ENCODE measurements around the gene COG5. TPM values are rescaled to one million over a fixed set of nuclear protein-coding genes. Genes with fewer than 3 reads are reported as not detected.

Gene COG5
- total RNA-seq, 2 experiments from 2014 or later = 52.0 to 62.8 TPM

DNA sequence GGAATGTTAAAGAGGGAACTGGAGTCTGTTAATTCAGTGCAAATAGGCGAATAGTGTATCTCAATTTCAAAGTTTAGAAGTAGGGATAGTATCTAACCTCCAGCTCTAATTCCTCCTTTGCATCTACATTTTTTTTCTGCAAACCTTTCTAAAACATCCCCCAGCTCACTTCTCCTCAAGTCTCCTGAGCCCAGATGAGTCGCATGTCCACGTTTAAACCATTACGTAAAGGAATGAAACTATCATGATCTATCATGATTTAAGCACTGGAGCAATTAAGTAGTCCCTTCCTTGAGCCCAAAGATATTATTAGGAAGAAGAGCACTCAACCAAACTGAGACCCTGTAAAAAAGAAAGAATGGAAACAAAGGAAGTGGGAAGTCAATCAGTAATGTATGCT, 64.0 kb downstream of the COG5 start:
- Mint-ChIP-seq H3K9me3 (peaks cover 5% of the 10 kb centered on the region), H3K27me3 (ENCODE audit: low read depth) (no peaks in the 10 kb centered on the region), H3K4me3 (no peak overlapping the region), H3K4me1 (ENCODE audit: low read depth) (peaks cover 17% of the 10 kb centered on the region), H3K27ac (no peak overlapping the region), H3K36me3 (ENCODE audit: low read depth) (peaks cover 21% of the 10 kb centered on the region)
- CTCF ChIA-PET = no interaction called here
- DNase-seq = no peak
- intact Hi-C loops (cut with micrococcal nuclease) = loop anchor here (2.0 to 5.0 kb wide), 2 partner anchors 297 to 353 kb away; no protein-coding TSS in a partner anchor

- Mint-ChIP-seq H3K4me3 (no peak overlapping the region), H3K36me3 (ENCODE audit: low read depth) (peaks cover 20% of the 10 kb centered on the region), H3K4me1 (ENCODE audit: low read depth) (peaks cover 21% of the 10 kb centered on the region), H3K9me3 (peaks cover 5% of the 10 kb centered on the region), H3K27ac (no peak overlapping the region), H3K27me3 (ENCODE audit: low read depth) (no peaks in the 10 kb centered on the region)
- no peak for DNase-seq
- CTCF ChIA-PET = no interaction called here
- intact Hi-C loops (cut with micrococcal nuclease) = no loop called here
These were observed 68.2 kb downstream of the COG5 start for GRCh38 chr7:107495516-107495915.

GRCh38 chr7:107494884-107495283, 68.8 kb downstream of the COG5 start:
- Mint-ChIP-seq H3K36me3 (ENCODE audit: low read depth) (peaks cover 20% of the 10 kb centered on the region), H3K27ac (no peak overlapping the region), H3K4me1 (ENCODE audit: low read depth) (peaks cover 26% of the 10 kb centered on the region), H3K27me3 (ENCODE audit: low read depth) (no peaks in the 10 kb centered on the region), H3K4me3 (no peak overlapping the region), H3K9me3 (peaks cover 5% of the 10 kb centered on the region)
- CTCF ChIA-PET = no interaction called here
- DNase-seq = no peak
- intact Hi-C loops (cut with micrococcal nuclease) = no loop called here

DNA sequence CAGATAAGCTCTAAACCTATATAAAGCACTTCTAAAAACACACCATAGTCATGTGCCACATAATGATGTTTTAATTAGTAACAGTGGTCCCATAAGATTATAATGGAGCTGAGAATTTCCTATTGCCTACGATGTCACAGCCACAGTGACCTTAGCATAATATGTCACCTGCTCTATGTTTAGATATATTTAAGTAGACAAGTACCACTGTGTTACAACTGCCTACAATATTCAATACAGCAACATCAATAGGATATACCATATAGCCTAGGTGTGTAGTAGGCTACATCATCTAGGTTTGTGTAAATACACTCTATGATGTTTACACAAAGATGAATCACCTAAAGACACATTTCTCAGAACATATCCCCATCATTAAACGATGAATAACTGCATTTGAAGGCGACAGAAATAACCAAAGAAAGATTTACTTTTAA, 69.4 kb downstream of the COG5 start:
- no peak for DNase-seq
- no peaks in the 10 kb centered on the region for H3K27me3 Mint-ChIP-seq (ENCODE audit: low read depth)
- H3K36me3 Mint-ChIP-seq (ENCODE audit: low read depth) = peaks cover 20% of the 10 kb centered on the region
- intact Hi-C loops (cut with micrococcal nuclease) = no loop called here
- no peak overlapping the region for H3K4me3 Mint-ChIP-seq
- H3K4me1 Mint-ChIP-seq (ENCODE audit: low read depth) = peaks cover 26% of the 10 kb centered on the region
- H3K9me3 Mint-ChIP-seq = peaks cover 5% of the 10 kb centered on the region
- CTCF ChIA-PET = no interaction called here
- no peak overlapping the region for H3K27ac Mint-ChIP-seq

- Mint-ChIP-seq H3K9me3 (peaks cover 1% of the 10 kb centered on the region), H3K4me3 (no peak overlapping the region), H3K27ac (no peak overlapping the region), H3K36me3 (ENCODE audit: low read depth) (peaks cover 15% of the 10 kb centered on the region), H3K4me1 (ENCODE audit: low read depth) (peaks cover 22% of the 10 kb centered on the region), H3K27me3 (ENCODE audit: low read depth) (no peaks in the 10 kb centered on the region)
- intact Hi-C loops (cut with micrococcal nuclease) = no loop called here
- CTCF ChIA-PET = no interaction called here
- no peak for DNase-seq
These were observed 70.8 kb downstream of the COG5 start for GRCh38 chr7:107492875-107493274.

- H3K36me3 Mint-ChIP-seq (ENCODE audit: low read depth) = peaks cover 3% of the 10 kb centered on the region
- intact Hi-C loops (cut with micrococcal nuclease) = no loop called here
- H3K9me3 Mint-ChIP-seq = no peaks in the 10 kb centered on the region
- H3K4me3 Mint-ChIP-seq = no peak overlapping the region
- H3K27me3 Mint-ChIP-seq (ENCODE audit: low read depth) = no peaks in the 10 kb centered on the region
- H3K27ac Mint-ChIP-seq = no peak overlapping the region
- DNase-seq = no peak
- H3K4me1 Mint-ChIP-seq (ENCODE audit: low read depth) = peaks cover 17% of the 10 kb centered on the region
- CTCF ChIA-PET = no interaction called here
These were observed 77.7 kb downstream of the COG5 start for GRCh38 chr7:107486041-107486440.

- intact Hi-C loops (cut with micrococcal nuclease) = no loop called here
- peaks cover 3% of the 10 kb centered on the region for H3K36me3 Mint-ChIP-seq (ENCODE audit: low read depth)
- no peak overlapping the region for H3K4me3 Mint-ChIP-seq
- no peak overlapping the region for H3K27ac Mint-ChIP-seq
- H3K27me3 Mint-ChIP-seq (ENCODE audit: low read depth) = no peaks in the 10 kb centered on the region
- no peak for DNase-seq
- CTCF ChIA-PET = interaction anchor here (1.1 kb wide), 1 partner anchor 18 kb away, joined by 3 read pairs; no protein-coding TSS in a partner anchor
- H3K9me3 Mint-ChIP-seq = no peaks in the 10 kb centered on the region
- peaks cover 11% of the 10 kb centered on the region for H3K4me1 Mint-ChIP-seq (ENCODE audit: low read depth)
These were observed 81.1 kb downstream of the COG5 start for GRCh38 chr7:107482571-107482970.

DNA sequence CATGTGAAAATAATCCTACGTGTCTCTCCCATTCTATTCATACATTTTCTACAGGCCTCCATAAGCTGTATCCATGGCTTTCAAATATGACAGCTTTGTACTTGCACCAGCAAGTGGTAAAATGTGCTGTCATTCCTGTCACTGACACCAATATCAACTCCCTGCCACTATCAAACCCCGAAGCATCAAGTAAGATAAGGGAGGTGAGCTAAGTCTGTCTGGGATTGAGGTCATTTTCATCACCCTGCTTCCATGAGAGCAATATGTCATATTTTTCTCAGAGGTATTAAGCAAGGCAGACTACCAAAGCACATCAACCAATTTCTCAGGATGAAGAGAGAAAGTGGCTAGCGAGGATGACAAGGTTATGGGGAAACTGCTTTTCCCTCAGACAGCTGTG, 82.8 kb downstream of the COG5 start:
- DNase-seq = no peak
- no peaks in the 10 kb centered on the region for H3K27me3 Mint-ChIP-seq (ENCODE audit: low read depth)
- intact Hi-C loops (cut with micrococcal nuclease) = no loop called here
- H3K4me3 Mint-ChIP-seq = no peak overlapping the region
- H3K36me3 Mint-ChIP-seq (ENCODE audit: low read depth) = peaks cover 1% of the 10 kb centered on the region
- H3K27ac Mint-ChIP-seq = no peak overlapping the region
- no peaks in the 10 kb centered on the region for H3K9me3 Mint-ChIP-seq
- CTCF ChIA-PET = interaction anchor here (0.9 to 1.0 kb wide), 2 partner anchors 18 to 334 kb away, joined by 3 read pairs; no protein-coding TSS in a partner anchor
- peaks cover 5% of the 10 kb centered on the region for H3K4me1 Mint-ChIP-seq (ENCODE audit: low read depth)

DNA sequence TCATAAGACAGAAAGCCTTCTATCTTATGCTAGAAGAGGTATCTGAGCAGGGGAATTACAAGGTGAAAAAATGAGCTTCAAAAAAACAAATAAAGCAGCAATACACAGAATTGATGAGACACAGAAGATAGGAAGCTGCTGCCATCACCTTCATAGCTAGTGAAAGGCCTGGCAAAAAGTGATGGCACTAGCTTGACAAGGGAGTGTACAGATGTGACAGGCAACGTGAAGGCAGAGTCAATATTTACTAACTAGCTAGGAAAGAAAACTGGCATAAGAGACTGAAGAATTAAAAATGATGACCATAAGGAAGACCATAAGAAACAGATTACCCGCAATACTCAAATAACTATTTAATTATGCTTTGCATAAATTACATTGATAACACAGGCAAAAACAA, 84.4 kb downstream of the COG5 start:
- Mint-ChIP-seq H3K4me3 (no peak overlapping the region), H3K9me3 (no peaks in the 10 kb centered on the region), H3K36me3 (ENCODE audit: low read depth) (no peaks in the 10 kb centered on the region), H3K27me3 (ENCODE audit: low read depth) (no peaks in the 10 kb centered on the region), H3K27ac (no peak overlapping the region), H3K4me1 (ENCODE audit: low read depth) (no peaks in the 10 kb centered on the region)
- CTCF ChIA-PET = interaction anchor here (0.7 to 1.0 kb wide), 2 partner anchors 16 to 446 kb away, joined by 3 read pairs; no protein-coding TSS in a partner anchor
- intact Hi-C loops (cut with micrococcal nuclease) = no loop called here
- no peak for DNase-seq

GRCh38 chr7:107474104-107474521, 89.6 kb downstream of the COG5 start:
- intact Hi-C loops (cut with micrococcal nuclease) = no loop called here
- CTCF ChIA-PET = no interaction called here
- Mint-ChIP-seq H3K27ac (no peak overlapping the region), H3K36me3 (ENCODE audit: low read depth) (no peaks in the 10 kb centered on the region), H3K4me3 (no peak overlapping the region), H3K4me1 (ENCODE audit: low read depth) (no peaks in the 10 kb centered on the region), H3K27me3 (ENCODE audit: low read depth) (no peaks in the 10 kb centered on the region), H3K9me3 (no peaks in the 10 kb centered on the region)
- no peak for DNase-seq

- Mint-ChIP-seq H3K36me3 (ENCODE audit: low read depth) (no peaks in the 10 kb centered on the region), H3K9me3 (no peaks in the 10 kb centered on the region), H3K4me3 (no peak overlapping the region), H3K4me1 (ENCODE audit: low read depth) (no peaks in the 10 kb centered on the region), H3K27ac (no peak overlapping the region), H3K27me3 (ENCODE audit: low read depth) (no peaks in the 10 kb centered on the region)
- DNase-seq = no peak
- CTCF ChIA-PET = interaction anchor here (0.6 to 1.3 kb wide), 2 partner anchors 9 to 70 kb away, joined by 3 to 8 read pairs; no protein-coding TSS in a partner anchor
- intact Hi-C loops (cut with micrococcal nuclease) = no loop called here
These were observed 91.6 kb downstream of the COG5 start for GRCh38 chr7:107472116-107472515.

GRCh38 chr7:107471292-107472070, 92.2 kb downstream of the COG5 start:
- DNase-seq = no peak
- Mint-ChIP-seq H3K27me3 (ENCODE audit: low read depth) (no peaks in the 10 kb centered on the region), H3K9me3 (no peaks in the 10 kb centered on the region), H3K4me1 (ENCODE audit: low read depth) (no peaks in the 10 kb centered on the region), H3K36me3 (ENCODE audit: low read depth) (no peaks in the 10 kb centered on the region), H3K27ac (no peak overlapping the region), H3K4me3 (no peak overlapping the region)
- CTCF ChIA-PET = interaction anchor here (0.6 to 1.3 kb wide), 3 partner anchors 8 to 271 kb away, joined by 3 to 8 read pairs (median 3); no protein-coding TSS in a partner anchor
- intact Hi-C loops (cut with micrococcal nuclease) = no loop called here

- CTCF ChIA-PET = interaction anchor here (1.2 kb wide), 1 partner anchor 272 kb away, joined by 3 read pairs; no protein-coding TSS in a partner anchor
- no peak within 1 kb of the TSS for H3K27ac Mint-ChIP-seq
- H3K36me3 Mint-ChIP-seq (ENCODE audit: low read depth) = no peaks in the 10 kb centered on the region
- no peaks in the 10 kb centered on the region for H3K4me1 Mint-ChIP-seq (ENCODE audit: low read depth)
- DNase-seq = no peak
- H3K4me3 Mint-ChIP-seq = no peak within 1 kb of the TSS
- no peaks in the 10 kb centered on the region for H3K9me3 Mint-ChIP-seq
- intact Hi-C loops (cut with micrococcal nuclease) = loop anchor here (10.0 kb wide), 1 partner anchor 265 kb away; no protein-coding TSS in a partner anchor
- H3K27me3 Mint-ChIP-seq (ENCODE audit: low read depth) = no peaks in the 10 kb centered on the region
These were observed 93.8 kb downstream of the COG5 start, which contains the start of gene GPR22 for GRCh38 chr7:107469929-107470328. TSS of gene GPR22 (plus strand) at chr7:107470057. CDS start at chr7:107474061, 4,004 bp downstream.

All from activated naive CD4-positive, alpha-beta T cell treated with anti-CD3 and anti-CD28 coated beads for 36 hours (primary cell).